Panc1 (cell line): ENCODE measurements around the gene PAFAH1B2.

ENCODE experiments used
- POLR2AphosphoS5 ChIP-seq: IDR thresholded peaks from 2 replicates; pipeline ENCODE4 v1.6.1; 2012; ENCODE audit warnings: mild to moderate bottlenecking, low read depth, low read length, moderate library complexity
- TCF7L2 ChIP-seq: IDR thresholded peaks from 2 replicates; pipeline ENCODE4 v1.6.1; 2011; ENCODE audit warnings: mild to moderate bottlenecking, low read depth, low read length, inconsistent platforms
- TF ChIP-seq, protein P1 (sequence below): fragments of 450-650 bp; IDR thresholded peaks from 2 replicates; pipeline ENCODE4 v1.5.1; 2017; ENCODE audit warnings: mild to moderate bottlenecking
- TF ChIP-seq, protein P2 (sequence below), 2 experiments: IDR thresholded peaks; 2 replicates each; pipeline ENCODE4 v1.6.1; 2011 to 2012; ENCODE audit warnings: low read depth in 2 of 2, control low read depth in 1 of 2, low read length in 1 of 2, mild to moderate bottlenecking in 1 of 2, moderate library complexity in 1 of 2; ENCODE audit not compliant: insufficient read depth in 1 of 2

DNA sequence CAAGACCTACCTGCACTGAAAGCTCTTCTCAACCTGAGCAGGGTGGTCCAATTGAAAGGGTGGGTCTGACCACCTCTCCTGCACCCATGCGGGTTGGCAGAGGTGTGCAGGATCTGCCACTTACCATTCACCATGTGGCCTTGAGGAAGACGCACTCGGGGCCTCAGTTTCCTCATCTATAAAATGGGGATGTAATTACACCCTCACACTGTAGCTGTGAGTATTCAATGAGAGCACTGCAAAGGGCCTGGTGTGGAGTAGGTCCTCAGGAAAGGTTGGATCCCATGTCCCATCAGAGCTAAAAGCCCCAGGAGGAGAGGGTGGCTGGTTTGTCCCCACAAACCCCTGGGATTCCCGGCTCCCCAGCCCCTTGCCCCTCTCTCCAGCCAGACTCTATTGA is 54.5 kb downstream of the PAFAH1B2 start:
- TF ChIP-seq, protein P1, sequence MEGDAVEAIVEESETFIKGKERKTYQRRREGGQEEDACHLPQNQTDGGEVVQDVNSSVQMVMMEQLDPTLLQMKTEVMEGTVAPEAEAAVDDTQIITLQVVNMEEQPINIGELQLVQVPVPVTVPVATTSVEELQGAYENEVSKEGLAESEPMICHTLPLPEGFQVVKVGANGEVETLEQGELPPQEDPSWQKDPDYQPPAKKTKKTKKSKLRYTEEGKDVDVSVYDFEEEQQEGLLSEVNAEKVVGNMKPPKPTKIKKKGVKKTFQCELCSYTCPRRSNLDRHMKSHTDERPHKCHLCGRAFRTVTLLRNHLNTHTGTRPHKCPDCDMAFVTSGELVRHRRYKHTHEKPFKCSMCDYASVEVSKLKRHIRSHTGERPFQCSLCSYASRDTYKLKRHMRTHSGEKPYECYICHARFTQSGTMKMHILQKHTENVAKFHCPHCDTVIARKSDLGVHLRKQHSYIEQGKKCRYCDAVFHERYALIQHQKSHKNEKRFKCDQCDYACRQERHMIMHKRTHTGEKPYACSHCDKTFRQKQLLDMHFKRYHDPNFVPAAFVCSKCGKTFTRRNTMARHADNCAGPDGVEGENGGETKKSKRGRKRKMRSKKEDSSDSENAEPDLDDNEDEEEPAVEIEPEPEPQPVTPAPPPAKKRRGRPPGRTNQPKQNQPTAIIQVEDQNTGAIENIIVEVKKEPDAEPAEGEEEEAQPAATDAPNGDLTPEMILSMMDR: no peak
- TF ChIP-seq POLR2AphosphoS5 (no peak; the same call in 1 of the 2 replicates), TCF7L2 (no peak)
- TF ChIP-seq, protein P2, sequence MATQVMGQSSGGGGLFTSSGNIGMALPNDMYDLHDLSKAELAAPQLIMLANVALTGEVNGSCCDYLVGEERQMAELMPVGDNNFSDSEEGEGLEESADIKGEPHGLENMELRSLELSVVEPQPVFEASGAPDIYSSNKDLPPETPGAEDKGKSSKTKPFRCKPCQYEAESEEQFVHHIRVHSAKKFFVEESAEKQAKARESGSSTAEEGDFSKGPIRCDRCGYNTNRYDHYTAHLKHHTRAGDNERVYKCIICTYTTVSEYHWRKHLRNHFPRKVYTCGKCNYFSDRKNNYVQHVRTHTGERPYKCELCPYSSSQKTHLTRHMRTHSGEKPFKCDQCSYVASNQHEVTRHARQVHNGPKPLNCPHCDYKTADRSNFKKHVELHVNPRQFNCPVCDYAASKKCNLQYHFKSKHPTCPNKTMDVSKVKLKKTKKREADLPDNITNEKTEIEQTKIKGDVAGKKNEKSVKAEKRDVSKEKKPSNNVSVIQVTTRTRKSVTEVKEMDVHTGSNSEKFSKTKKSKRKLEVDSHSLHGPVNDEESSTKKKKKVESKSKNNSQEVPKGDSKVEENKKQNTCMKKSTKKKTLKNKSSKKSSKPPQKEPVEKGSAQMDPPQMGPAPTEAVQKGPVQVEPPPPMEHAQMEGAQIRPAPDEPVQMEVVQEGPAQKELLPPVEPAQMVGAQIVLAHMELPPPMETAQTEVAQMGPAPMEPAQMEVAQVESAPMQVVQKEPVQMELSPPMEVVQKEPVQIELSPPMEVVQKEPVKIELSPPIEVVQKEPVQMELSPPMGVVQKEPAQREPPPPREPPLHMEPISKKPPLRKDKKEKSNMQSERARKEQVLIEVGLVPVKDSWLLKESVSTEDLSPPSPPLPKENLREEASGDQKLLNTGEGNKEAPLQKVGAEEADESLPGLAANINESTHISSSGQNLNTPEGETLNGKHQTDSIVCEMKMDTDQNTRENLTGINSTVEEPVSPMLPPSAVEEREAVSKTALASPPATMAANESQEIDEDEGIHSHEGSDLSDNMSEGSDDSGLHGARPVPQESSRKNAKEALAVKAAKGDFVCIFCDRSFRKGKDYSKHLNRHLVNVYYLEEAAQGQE (IDR thresholded peaks at IDR 0.05; ENCODE audit: insufficient read depth in 1 of 2, low read depth in 2 of 2, low read length in 1 of 2): no peak
